Endothelial cell of umbilical vein (primary cell): Measurements from ENCODE around the gene LTA4H. TPM values are rescaled to one million over a fixed set of nuclear protein-coding genes. Genes with fewer than 3 reads are reported as not detected.
A peak's percentile ranks its signal among the peaks of the same experiment; 100 is the strongest.

Source experiments
- BruUV-seq: library from RNA; stranded (reverse); fragments of 400-500 nt; replicated peaks from 2 replicates; lab custom pipeline; 2021; lab: Mats Ljungman, UMichigan
- CTCF ChIA-PET: fragments of 300-600, 350-600 bp; sonication (Branson Sonifier 250); formaldehyde crosslinking; loops from one replicate; lab custom pipeline; 2021; ENCODE audit warnings: antibody characterized with exemption, inconsistent platforms; lab: Charles Lee
- POLR2A ChIA-PET: fragments of 300-600, 350-600 bp; sonication (Branson Sonifier 250); formaldehyde crosslinking; loops from one replicate; lab custom pipeline; 2021; ENCODE audit warnings: antibody characterized with exemption, inconsistent platforms; lab: Charles Lee
- DNase-seq: peaks from one replicate; pipeline ENCODE4 v3.0.0-alpha.2; 2011; ENCODE audit warnings: low read depth, low spot score
- FAIRE-seq: peaks from 2 replicates; lab custom pipeline; 2011; peaks lifted over from hg19 to GRCh38; lab: Jason Lieb, UNC
- H2AFZ ChIP-seq: 2 replicates; pipeline ENCODE4 v1.6.0; 2012; ENCODE audit warnings: low read depth, low read length, control low read depth, inconsistent platforms
- H3K27ac ChIP-seq: 2 replicates; pipeline ENCODE4 v1.5.1; 2011; ENCODE audit warnings: low read depth, mild to moderate bottlenecking, control low read depth, low read length, moderate library complexity; ENCODE audit not compliant: insufficient read depth
- H3K27me3 ChIP-seq, 2 experiments: 2 replicates each; pipeline versions ENCODE4 v1.6.0 to v1.6.1; 2011; ENCODE audit warnings: low read length in 2 of 2, mixed read lengths in 1 of 2; ENCODE audit not compliant: control insufficient read depth in 2 of 2, insufficient read depth in 2 of 2
- H3K36me3 ChIP-seq, 2 experiments: 2 replicates in 1 of 2; 3 replicates in 1 of 2; pipeline ENCODE4 v1.5.1; 2011; ENCODE audit warnings: low read length in 2 of 2, mild to moderate bottlenecking in 1 of 2, moderate library complexity in 1 of 2; ENCODE audit not compliant: control insufficient read depth in 2 of 2, insufficient read depth in 2 of 2; ENCODE audit errors: extremely low read depth in 1 of 2
- H3K4me1 ChIP-seq: 3 replicates; pipeline ENCODE4 v1.5.1; 2011; ENCODE audit warnings: mild to moderate bottlenecking, low read length; ENCODE audit not compliant: control insufficient read depth, insufficient read depth; ENCODE audit errors: extremely low read depth
- H3K4me2 ChIP-seq: 2 replicates; pipeline ENCODE4 v1.6.1; 2011; ENCODE audit warnings: low read length, control low read depth, mixed read lengths; ENCODE audit not compliant: insufficient read depth
- H3K4me3 ChIP-seq, 3 experiments: fragments of 200-600 bp in 1 of 3; sonication (generic), shearing (Covaris generic) in 1 of 3; replicated peaks in 1 of 3; 2 replicates each; pipeline ENCODE4 v1.5.1; 2011 to 2016; ENCODE audit warnings: control low read depth in 3 of 3, low read length in 3 of 3, mild to moderate bottlenecking in 2 of 3, inconsistent platforms in 1 of 3, low read depth in 1 of 3, moderate library complexity in 1 of 3; ENCODE audit not compliant: insufficient read depth in 1 of 3
- H3K79me2 ChIP-seq: 2 replicates; pipeline ENCODE4 v1.6.0; 2012; ENCODE audit warnings: low read length, inconsistent platforms; ENCODE audit not compliant: control insufficient read depth, insufficient read depth
- H3K9ac ChIP-seq: replicated peaks from 2 replicates; pipeline ENCODE3; 2011; ENCODE audit warnings: low read length, control low read depth; ENCODE audit not compliant: insufficient read depth; ENCODE audit errors: extremely low read depth
- H3K9me1 ChIP-seq: replicated peaks from 3 replicates; pipeline ENCODE4 v1.6.0; 2011; ENCODE audit warnings: mild to moderate bottlenecking, low read length; ENCODE audit not compliant: control insufficient read depth, insufficient read depth; ENCODE audit errors: extremely low read depth
- H3K9me3 ChIP-seq: replicated peaks from 2 replicates; pipeline ENCODE4 v1.5.1; 2012; ENCODE audit warnings: low read length, inconsistent platforms; ENCODE audit not compliant: control insufficient read depth, insufficient read depth
- H4K20me1 ChIP-seq: replicated peaks from 2 replicates; pipeline ENCODE3; 2011; ENCODE audit warnings: mild to moderate bottlenecking, low read length; ENCODE audit not compliant: control insufficient read depth, insufficient read depth; ENCODE audit errors: extremely low read depth
- EZH2 ChIP-seq: IDR thresholded peaks from 2 replicates; pipeline ENCODE4 v1.6.1; 2012; ENCODE audit warnings: borderline replicate concordance, low read depth, mild to moderate bottlenecking, moderate library complexity, low read length, inconsistent platforms; ENCODE audit not compliant: severe bottlenecking
- FOS ChIP-seq: IDR thresholded peaks from 2 replicates; pipeline ENCODE4 v1.6.1; 2011; ENCODE audit warnings: mild to moderate bottlenecking, low read length, moderate library complexity, borderline replicate concordance; ENCODE audit not compliant: insufficient read depth
- GATA2 ChIP-seq: IDR thresholded peaks from 2 replicates; pipeline ENCODE4 v1.7.0; 2011; ENCODE audit warnings: low read depth, mild to moderate bottlenecking, moderate library complexity, mixed read lengths, low read length; ENCODE audit not compliant: insufficient read length, insufficient read depth
- JUN ChIP-seq: IDR thresholded peaks from 2 replicates; pipeline ENCODE4 v1.6.1; 2011; ENCODE audit warnings: borderline replicate concordance, low read depth; ENCODE audit not compliant: insufficient read length, insufficient read depth
- MYC ChIP-seq: IDR thresholded peaks from one replicate; pipeline ENCODE4 v1.6.1; 2011; ENCODE audit warnings: mild to moderate bottlenecking, low read depth, low read length
- POLR2A ChIP-seq: IDR thresholded peaks from 2 replicates; pipeline ENCODE4 v1.6.1; 2012; ENCODE audit warnings: low read depth, mild to moderate bottlenecking, control low read depth, low read length
- POLR2AphosphoS5 ChIP-seq: IDR thresholded peaks from 2 replicates; pipeline ENCODE4 v1.6.1; 2012; ENCODE audit warnings: low read depth, mild to moderate bottlenecking, control low read depth, low read length, moderate library complexity; ENCODE audit not compliant: insufficient read depth
- dilution Hi-C: fragments of 300-500 bp; cut with MboI; formaldehyde crosslinking; loops from one replicate; pipeline ENCODE4 v1.15.0; 2019; ENCODE audit warnings: low sequenced_read_pairs; ENCODE audit not compliant: extremely low pct_ligation_motif_present
- intact Hi-C: fragments of 100-400 bp; cut with micrococcal nuclease; formaldehyde crosslinking; loops from one replicate; pipeline ENCODE4 v1.10.0; 2022
- polyA plus RNA-seq, 4 experiments: library from polyadenylated mRNA; depleted of rRNA in 3 of 4; stranded (reverse) in 3 of 4; unstranded in 1 of 4; fragments of >200 nt; gene quantifications; 2 replicates each; pipeline versions ENCODE4 v1.2.1 to v1.2.3, GENCODE V29; 2011 to 2012; ENCODE audit warnings: missing spikeins in 1 of 4
- total RNA-seq: library from RNA; stranded (reverse); gene quantifications from 2 replicates; pipeline ENCODE4 v1.2.3, GENCODE V29; 2021
- TF ChIP-seq, protein P1 (sequence below), 2 donors: IDR thresholded peaks; 1 replicate in 1 of 2; 2 replicates in 1 of 2; pipeline ENCODE4 v1.5.1; 2011; ENCODE audit warnings: low read length in 2 of 2, mild to moderate bottlenecking in 2 of 2, moderate library complexity in 2 of 2, control low read depth in 1 of 2, inconsistent platforms in 1 of 2, low read depth in 1 of 2; ENCODE audit not compliant: insufficient read depth in 1 of 2; ENCODE audit errors: extremely low read depth in 1 of 2
- TF ChIP-seq, protein P2 (sequence below): IDR thresholded peaks from 2 replicates; pipeline ENCODE4 v1.6.1; 2011; ENCODE audit not compliant: insufficient read depth, insufficient read length

Gene LTA4H
- total and polyA plus RNA-seq, 2 donors (not counting 3 experiments of a cell fraction or from before 2014, with no cell fraction given): 77.1 to 85.2 TPM

- Histone ChIP-seq H3K27me3 (no peaks in the 10 kb centered on the region), H3K9ac (no peak overlapping the region), H3K4me2 (peak overlapping the region; percentile 52), H3K4me3 (no peak overlapping the region), H2AFZ (peak overlapping the region; percentile 63), H3K79me2 (no peaks in the 10 kb centered on the region), H3K9me1 (no peaks in the 10 kb centered on the region), H4K20me1 (no peaks in the 10 kb centered on the region), H3K9me3 (no peaks in the 10 kb centered on the region), H3K27ac (no peak overlapping the region), H3K36me3 (no peaks in the 10 kb centered on the region), H3K4me1 (peaks cover 22% of the 10 kb centered on the region)
- intact Hi-C loops (no loop called here), dilution Hi-C loops (no loop called here)
- CTCF ChIA-PET: interaction anchor here (1.3 kb wide), 1 partner anchor 11 kb away, joined by 5 read pairs; no protein-coding TSS in a partner anchor
- BruUV-seq: no TSS peak
- FAIRE-seq (peak; percentile 63), DNase-seq (peak; percentile 83)
- TF ChIP-seq, protein P1, sequence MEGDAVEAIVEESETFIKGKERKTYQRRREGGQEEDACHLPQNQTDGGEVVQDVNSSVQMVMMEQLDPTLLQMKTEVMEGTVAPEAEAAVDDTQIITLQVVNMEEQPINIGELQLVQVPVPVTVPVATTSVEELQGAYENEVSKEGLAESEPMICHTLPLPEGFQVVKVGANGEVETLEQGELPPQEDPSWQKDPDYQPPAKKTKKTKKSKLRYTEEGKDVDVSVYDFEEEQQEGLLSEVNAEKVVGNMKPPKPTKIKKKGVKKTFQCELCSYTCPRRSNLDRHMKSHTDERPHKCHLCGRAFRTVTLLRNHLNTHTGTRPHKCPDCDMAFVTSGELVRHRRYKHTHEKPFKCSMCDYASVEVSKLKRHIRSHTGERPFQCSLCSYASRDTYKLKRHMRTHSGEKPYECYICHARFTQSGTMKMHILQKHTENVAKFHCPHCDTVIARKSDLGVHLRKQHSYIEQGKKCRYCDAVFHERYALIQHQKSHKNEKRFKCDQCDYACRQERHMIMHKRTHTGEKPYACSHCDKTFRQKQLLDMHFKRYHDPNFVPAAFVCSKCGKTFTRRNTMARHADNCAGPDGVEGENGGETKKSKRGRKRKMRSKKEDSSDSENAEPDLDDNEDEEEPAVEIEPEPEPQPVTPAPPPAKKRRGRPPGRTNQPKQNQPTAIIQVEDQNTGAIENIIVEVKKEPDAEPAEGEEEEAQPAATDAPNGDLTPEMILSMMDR (IDR thresholded peaks at IDR 0.05; ENCODE audit: extremely low read depth in 1 of 2, insufficient read depth in 1 of 2, low read depth in 1 of 2, low read length in 2 of 2): no peak
- no peak for TF ChIP-seq JUN
- no peak for TF ChIP-seq POLR2A
- TF ChIP-seq FOS: no peak
- TF ChIP-seq, protein P2, sequence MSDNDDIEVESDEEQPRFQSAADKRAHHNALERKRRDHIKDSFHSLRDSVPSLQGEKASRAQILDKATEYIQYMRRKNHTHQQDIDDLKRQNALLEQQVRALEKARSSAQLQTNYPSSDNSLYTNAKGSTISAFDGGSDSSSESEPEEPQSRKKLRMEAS: no peak
- TF ChIP-seq EZH2: no peak
- TF ChIP-seq POLR2AphosphoS5: no peak
- no peak for TF ChIP-seq MYC
- TF ChIP-seq GATA2: no peak
- POLR2A ChIA-PET: no interaction called here
Observed at GRCh38 chr12:96047229-96048211, 12.1 kb upstream of the LTA4H start.
